Small intestine (tissue), 7 donors: ENCODE measurements around the gene CBX8. TPM values are rescaled to one million over a fixed set of nuclear protein-coding genes. Genes with fewer than 3 reads are reported as not detected.

Source experiments
- DNase-seq, 2 donors: peaks; one replicate each; pipeline versions ENCODE4 v3.0.0 to v3.0.0-alpha.2; 2013
- FAIRE-seq: peaks from 2 replicates; lab custom pipeline; 2012; peaks lifted over from hg19 to GRCh38; lab: Jason Lieb, UNC
- H3K27ac ChIP-seq, 3 donors: one replicate each; pipeline ENCODE4 v1.5.1; 2013; ENCODE audit warnings: low read length in 2 of 3, mild to moderate bottlenecking in 2 of 3, control low read depth in 1 of 3, inconsistent platforms in 1 of 3, low read depth in 1 of 3, moderate library complexity in 1 of 3
- H3K27me3 ChIP-seq, 3 donors: one replicate each; pipeline ENCODE4 v1.6.1; 2013; ENCODE audit warnings: low read length in 3 of 3, inconsistent platforms in 1 of 3; ENCODE audit not compliant: control insufficient read depth in 3 of 3, insufficient read depth in 3 of 3
- H3K36me3 ChIP-seq, 3 donors: one replicate each; pipeline ENCODE4 v1.6.1; 2013; ENCODE audit warnings: low read length in 3 of 3, inconsistent platforms in 1 of 3, low read depth in 1 of 3, mild to moderate bottlenecking in 1 of 3, moderate library complexity in 1 of 3; ENCODE audit not compliant: control insufficient read depth in 3 of 3, insufficient read depth in 2 of 3
- H3K4me1 ChIP-seq, 3 donors: one replicate each; pipeline ENCODE4 v1.6.1; 2013; ENCODE audit warnings: low read length in 2 of 3, inconsistent platforms in 1 of 3, low read depth in 1 of 3, mild to moderate bottlenecking in 1 of 3, moderate library complexity in 1 of 3; ENCODE audit not compliant: control insufficient read depth in 3 of 3, insufficient read depth in 2 of 3
- H3K4me3 ChIP-seq, 3 donors: one replicate each; pipeline ENCODE4 v1.5.1; 2013; ENCODE audit warnings: low read length in 3 of 3, control low read depth in 1 of 3, inconsistent platforms in 1 of 3, low read depth in 1 of 3, mild to moderate bottlenecking in 1 of 3, moderate library complexity in 1 of 3
- H3K9me3 ChIP-seq, 2 donors: one replicate each; pipeline ENCODE4 v1.6.1; 2013; ENCODE audit warnings: low read depth in 1 of 2, low read length in 1 of 2; ENCODE audit not compliant: control insufficient read depth in 2 of 2, insufficient read depth in 1 of 2
- WGBS, 3 donors: extraction: QIAGEN DNeasy Blood & Tissue Kit; methylation state at CpG; one replicate each; pipeline ENCODE4 v1.1.7; 2013; 5-methylcytosine and 5-hydroxymethylcytosine counted together
- polyA plus RNA-seq, 4 donors: library from polyadenylated mRNA; stranded (reverse) in 3 of 4; unstranded in 1 of 4; fragments of 200-250 nt in 3 of 4; fragments of 120-200 nt in 1 of 4; gene quantifications; one replicate each; pipeline versions ENCODE4 v1.2.1 to v1.2.3, GENCODE V29; 2013
- donor health status: healthy with polysubstance abuse.
- donor health status: control.
- donor health status: control.
- donor health status: Bipolar disorder and iron deficiency.
- donor health status: healthy.

CBX8 gene
- polyA plus RNA-seq, 4 donors: 2.7 to 10.0 (median 5.3) TPM

DNA sequence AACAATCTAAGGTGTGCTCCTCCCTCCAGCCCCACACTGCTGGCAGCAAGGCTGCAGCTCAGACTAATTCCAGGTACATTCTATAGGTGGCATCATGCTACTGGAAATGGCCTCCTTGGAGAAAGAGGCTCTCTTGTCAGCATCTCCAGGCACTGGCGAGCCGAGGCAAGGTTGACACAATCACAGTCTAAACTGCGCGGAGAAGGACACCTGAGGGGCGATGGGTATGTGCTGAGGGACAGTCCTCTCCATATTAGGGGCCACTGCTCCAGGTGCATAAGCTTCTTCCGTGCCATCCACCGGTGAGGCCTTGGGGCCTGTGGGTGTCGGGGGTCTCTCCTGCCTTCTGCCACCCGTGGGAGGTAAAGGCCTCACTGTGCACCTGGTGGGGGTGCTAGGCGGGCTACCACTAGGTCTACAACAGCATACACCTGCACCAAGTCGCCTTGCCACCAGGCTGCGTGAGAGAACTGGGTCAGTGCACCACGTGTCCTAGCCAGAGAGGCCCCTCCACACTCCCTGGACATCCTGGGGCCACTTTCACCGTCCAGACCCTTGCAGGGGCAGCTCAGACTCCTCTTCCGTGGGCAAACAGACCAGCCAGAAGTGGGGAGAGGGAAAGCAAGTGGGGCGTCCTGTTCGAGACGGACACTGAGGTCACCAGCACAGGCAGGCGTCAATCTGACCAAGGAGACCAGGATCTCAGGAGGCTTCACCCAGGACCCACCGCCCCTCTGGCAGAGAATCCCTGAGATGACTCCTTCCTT, 12.1 kb upstream of the CBX8 start:
- FAIRE-seq (no peak), DNase-seq (peak; percentile 83 to 87)
- Histone ChIP-seq H3K9me3 (peaks cover 0 to 3% of the 10 kb centered on the region in 2 donors), H3K27me3 (peaks cover 0 to 92% (median 65%) of the 10 kb centered on the region in 3 donors), H3K4me1 (peaks cover 0 to 42% (median 0%) of the 10 kb centered on the region in 3 donors), H3K4me3 (no peak overlapping the region), H3K27ac (no peak overlapping the region), H3K36me3 (no peaks in the 10 kb centered on the region)
- 15 to 22% (median 18%) methylated on average over 20 of the region's 20 CpGs for WGBS, 3 donors

DNA sequence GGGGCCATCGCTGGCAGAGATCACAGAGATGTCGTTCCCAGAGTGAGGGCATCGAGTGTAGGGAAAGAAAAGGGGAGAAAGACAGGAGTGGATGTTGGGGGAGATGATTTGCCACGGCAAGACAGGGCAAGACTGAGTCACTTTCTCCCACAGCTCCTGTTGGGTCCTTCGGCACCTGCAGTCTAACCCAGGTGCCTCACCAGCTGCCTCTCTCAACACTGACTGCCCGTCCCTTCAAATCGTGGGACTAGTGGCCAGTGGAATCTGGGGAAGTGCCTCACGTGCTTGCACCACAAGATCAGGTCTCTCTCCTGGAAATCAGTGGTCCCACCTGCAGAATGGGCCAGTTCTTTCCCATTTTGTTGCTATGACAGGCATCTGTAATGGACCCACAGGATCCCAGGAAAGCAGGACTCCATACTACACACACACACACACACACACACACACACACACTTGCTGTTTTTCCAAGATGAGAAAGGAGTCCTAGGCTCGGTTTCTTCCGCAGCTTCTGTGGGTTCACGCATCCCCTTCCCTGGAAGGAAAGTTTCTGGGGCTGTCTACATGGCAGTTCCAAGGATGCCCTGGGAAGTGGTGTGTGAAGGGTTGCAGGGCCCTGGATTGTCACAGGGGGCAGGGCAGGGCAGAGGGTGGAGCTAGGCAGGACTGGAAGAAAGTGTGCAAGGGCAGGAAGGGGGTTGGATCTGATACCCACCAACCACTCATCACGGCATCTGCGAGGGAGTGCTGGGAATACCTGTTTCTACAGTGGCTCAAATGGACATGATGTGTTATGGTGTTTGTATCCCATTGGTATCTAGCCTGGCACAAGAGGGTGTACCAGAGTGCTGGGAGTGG, 10.2 kb upstream of the CBX8 start:
- FAIRE-seq: no peak
- H3K27ac ChIP-seq: no peak overlapping the region
- peaks cover 0 to 33% (median 0%) of the 10 kb centered on the region in 3 donors for H3K4me1 ChIP-seq
- no peaks in the 10 kb centered on the region for H3K36me3 ChIP-seq
- peaks cover 0 to 16% of the 10 kb centered on the region in 2 donors for H3K9me3 ChIP-seq
- no peak for DNase-seq
- no peak overlapping the region for H3K4me3 ChIP-seq
- WGBS, 3 donors: 31 to 35% (median 31%) methylated on average over 13 of the region's 13 CpGs
- H3K27me3 ChIP-seq: peaks cover 0 to 98% (median 78%) of the 10 kb centered on the region in 3 donors

DNA sequence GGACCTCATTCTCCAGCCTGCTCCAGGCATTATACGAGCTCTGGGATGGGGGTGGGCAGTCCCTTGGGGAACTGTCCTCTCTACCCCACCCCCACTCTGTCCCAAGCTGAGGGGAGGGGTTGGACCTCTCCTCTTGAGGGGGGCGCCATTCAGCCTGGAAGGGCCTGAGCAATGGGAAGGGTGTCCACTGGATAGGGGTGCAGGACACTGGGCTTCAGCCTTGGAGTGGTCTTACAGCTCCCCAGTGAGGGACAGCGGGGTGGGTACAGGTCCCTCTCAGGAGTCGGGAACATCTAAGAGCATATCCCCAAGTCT, 9.5 kb upstream of the CBX8 start:
- Histone ChIP-seq H3K27ac (no peak overlapping the region), H3K27me3 (peaks cover 3 to 98% (median 77%) of the 10 kb centered on the region in 3 donors), H3K9me3 (peaks cover 0 to 18% of the 10 kb centered on the region in 2 donors), H3K4me1 (peaks cover 0 to 29% (median 0%) of the 10 kb centered on the region in 3 donors), H3K36me3 (no peaks in the 10 kb centered on the region), H3K4me3 (no peak overlapping the region)
- 29 to 43% (median 35%) methylated on average over 4 of the region's 4 CpGs for WGBS, 3 donors
- DNase-seq (no peak), FAIRE-seq (no peak)

DNA sequence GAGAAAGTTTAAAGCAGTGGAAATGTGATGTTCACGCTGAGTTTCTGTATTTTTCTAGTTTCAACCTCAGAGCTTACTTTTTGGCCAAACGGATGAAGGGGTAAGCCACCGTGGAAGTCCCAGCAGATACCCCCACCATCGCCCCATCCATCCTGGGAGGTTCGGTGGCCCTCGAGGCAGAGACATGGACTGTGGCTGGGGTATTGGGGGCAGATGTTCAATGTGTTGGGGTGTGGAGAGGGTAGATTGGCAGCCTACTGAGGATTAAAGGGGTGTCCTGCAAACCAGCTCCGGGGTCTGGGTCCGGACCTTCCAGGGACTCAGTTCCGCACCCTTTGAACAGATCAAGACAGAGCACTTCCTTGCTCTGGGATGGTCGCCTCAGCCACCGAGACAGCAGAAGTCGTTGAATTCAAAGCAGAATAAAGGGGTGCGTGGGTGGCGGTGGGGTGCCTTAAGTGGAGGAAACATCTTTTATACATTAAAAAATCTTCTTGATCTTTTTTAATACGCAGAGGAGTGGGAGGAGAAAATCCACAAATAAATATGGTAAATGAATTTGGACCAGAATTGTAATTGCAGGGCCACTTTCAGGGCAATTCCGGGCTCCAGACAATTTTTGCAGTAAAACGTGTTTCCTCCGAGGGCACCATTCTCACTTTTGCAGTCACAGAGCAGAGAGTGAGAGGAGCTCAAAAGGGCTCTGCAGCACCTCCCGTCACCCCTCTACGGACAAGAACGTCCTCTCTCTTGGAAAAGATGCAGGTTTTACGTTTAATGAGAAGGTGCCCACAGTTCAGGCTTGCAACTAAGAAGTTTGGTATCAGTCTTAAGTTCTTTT, 8.2 kb upstream of the CBX8 start:
- H3K36me3 ChIP-seq: no peaks in the 10 kb centered on the region
- FAIRE-seq: no peak
- no peak for DNase-seq
- H3K27ac ChIP-seq: no peak overlapping the region
- peaks cover 0 to 16% of the 10 kb centered on the region in 2 donors for H3K9me3 ChIP-seq
- no peak overlapping the region for H3K4me3 ChIP-seq
- peaks cover 0 to 29% (median 2%) of the 10 kb centered on the region in 3 donors for H3K4me1 ChIP-seq
- H3K27me3 ChIP-seq: peaks cover 4 to 98% (median 80%) of the 10 kb centered on the region in 3 donors
- WGBS, 3 donors: 16 to 24% (median 20%) methylated on average over 22 of the region's 22 CpGs

- Histone ChIP-seq H3K36me3 (no peaks in the 10 kb centered on the region), H3K27ac (no peak overlapping the region), H3K4me3 (peak overlapping the region in 1 of 3 donors; percentile 21), H3K4me1 (peaks cover 0 to 31% (median 2%) of the 10 kb centered on the region in 3 donors), H3K9me3 (peaks cover 0 to 16% of the 10 kb centered on the region in 2 donors), H3K27me3 (peaks cover 9 to 100% (median 85%) of the 10 kb centered on the region in 3 donors)
- no peak for FAIRE-seq
- peak in 1 of 2 donors; percentile 81 for DNase-seq
- 2% methylated on average over 69 to 76 of the region's 76 CpGs for WGBS, 3 donors
Observed at GRCh38 chr17:79803997-79804855, 7.3 kb upstream of the CBX8 start.

DNA sequence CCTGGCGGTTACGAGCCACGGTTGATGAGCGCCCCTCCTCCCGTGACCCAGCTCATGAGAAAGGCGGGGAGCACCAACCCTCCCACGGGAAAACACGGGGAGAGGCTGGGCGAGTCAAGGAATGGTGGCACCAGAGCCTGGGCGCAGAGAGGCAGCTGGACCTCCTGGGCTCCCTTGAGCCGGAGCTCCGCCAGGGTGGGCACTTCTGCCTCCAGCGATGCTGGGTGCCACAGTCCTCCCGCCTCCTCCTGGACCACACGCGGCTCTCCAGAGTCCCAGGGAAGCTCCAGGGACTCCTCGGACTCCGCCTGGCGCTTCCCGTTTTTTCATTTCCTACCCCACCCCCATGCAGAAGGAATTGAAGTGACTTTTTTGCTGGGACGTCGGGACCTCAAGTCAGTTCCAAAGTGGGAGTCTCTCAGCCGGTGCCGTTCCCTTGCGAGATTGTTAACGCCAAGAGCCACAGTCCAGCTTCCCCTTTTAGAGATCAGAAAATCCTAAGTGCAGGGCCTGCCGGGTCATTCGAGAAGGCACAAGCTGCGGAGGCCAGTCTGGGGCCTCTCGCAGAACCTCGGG, 6.6 kb upstream of the CBX8 start:
- 8 to 15% (median 11%) methylated on average over 29 to 31 of the region's 31 CpGs for WGBS, 3 donors
- DNase-seq (no peak), FAIRE-seq (no peak)

DNA sequence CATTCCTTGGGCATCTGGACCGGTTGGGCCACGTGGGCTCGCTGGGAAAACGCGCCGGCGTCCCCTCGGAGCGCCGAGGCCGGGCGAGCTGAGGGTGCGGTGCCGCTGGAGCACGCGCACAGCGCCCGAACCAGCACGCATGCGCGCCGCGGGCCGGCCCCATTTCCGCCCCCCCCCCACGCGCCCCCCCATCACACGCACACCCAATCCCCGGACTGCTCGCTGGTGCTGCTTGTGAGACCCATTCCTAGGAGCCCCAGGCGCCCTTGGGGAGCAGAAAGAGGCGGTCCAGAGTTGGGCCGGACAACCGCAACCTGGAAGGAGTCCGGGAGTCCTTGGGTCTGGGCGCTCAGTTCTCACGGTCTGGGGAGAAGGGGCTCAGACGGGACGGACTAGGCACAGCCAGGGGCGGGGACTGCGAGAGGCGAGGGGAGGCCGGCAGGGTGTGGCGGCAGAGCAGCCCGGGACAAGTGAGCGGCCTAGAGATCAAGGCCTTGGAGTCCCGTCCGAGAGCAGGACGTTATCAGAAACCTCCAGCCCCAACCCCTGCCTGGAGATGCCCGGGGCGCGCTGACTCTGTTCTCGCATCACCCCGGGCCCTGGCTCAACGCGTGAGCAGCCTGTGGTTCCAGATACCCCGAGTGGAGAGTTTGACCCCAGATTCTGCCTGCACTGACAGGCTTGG, 6.0 kb upstream of the CBX8 start:
- DNase-seq (peak in 1 of 2 donors; percentile 30), FAIRE-seq (no peak)
- 7 to 9% (median 8%) methylated on average over 46 to 57 of the region's 57 CpGs for WGBS, 3 donors
- Histone ChIP-seq H3K4me3 (no peak overlapping the region), H3K36me3 (no peaks in the 10 kb centered on the region), H3K27ac (no peak overlapping the region), H3K9me3 (peaks cover 0 to 16% of the 10 kb centered on the region in 2 donors), H3K27me3 (peaks cover 20 to 100% (median 85%) of the 10 kb centered on the region in 3 donors), H3K4me1 (peaks cover 0 to 40% (median 5%) of the 10 kb centered on the region in 3 donors)

More for the DNA sequence above, 6.6 kb upstream of the CBX8 start:
- Histone ChIP-seq H3K9me3 (peaks cover 0 to 16% of the 10 kb centered on the region in 2 donors), H3K36me3 (no peaks in the 10 kb centered on the region), H3K4me1 (peaks cover 0 to 34% (median 2%) of the 10 kb centered on the region in 3 donors), H3K27ac (no peak overlapping the region), H3K4me3 (no peak overlapping the region), H3K27me3 (peaks cover 16 to 100% (median 87%) of the 10 kb centered on the region in 3 donors)
